ENCODE data around the gene SHC4. TPM values are rescaled to one million over a fixed set of nuclear protein-coding genes. Genes with fewer than 3 reads are reported as not detected.

SHC4 gene
- total RNA-seq, 1 donor from 2014 or later, result 35.6 TPM

GRCh38 chr15:48984811-48985352, 21.2 kb upstream of the SHC4 start:
- no peaks in the 10 kb centered on the region for H3K9me3 Mint-ChIP-seq (ENCODE audit: low read depth)
- no peaks in the 10 kb centered on the region for H3K27me3 Mint-ChIP-seq (ENCODE audit: low read depth)
- no peak for DNase-seq (ENCODE audit: low spot score)
- peaks cover 6% of the 10 kb centered on the region for H3K36me3 Mint-ChIP-seq (ENCODE audit: low read depth)
- peak overlapping the region; percentile 83 for H3K27ac Mint-ChIP-seq (ENCODE audit: unreplicated experiment)
- peak overlapping the region; percentile 17 for H3K4me3 Mint-ChIP-seq (ENCODE audit: unreplicated experiment)
- TF ChIP-seq CTCF (IDR thresholded peaks at IDR 0.05), result no peak
- H3K4me1 Mint-ChIP-seq (ENCODE audit: low read depth), result peaks cover 46% of the 10 kb centered on the region

- H3K4me1 Mint-ChIP-seq (ENCODE audit: low read depth), result peaks cover 39% of the 10 kb centered on the region
- no peak for TF ChIP-seq CTCF (IDR thresholded peaks at IDR 0.05)
- H3K27me3 Mint-ChIP-seq (ENCODE audit: low read depth), result no peaks in the 10 kb centered on the region
- H3K27ac Mint-ChIP-seq (ENCODE audit: unreplicated experiment), result peak overlapping the region; percentile 83
- no peak for DNase-seq (ENCODE audit: low spot score)
- H3K36me3 Mint-ChIP-seq (ENCODE audit: low read depth), result peaks cover 5% of the 10 kb centered on the region
- H3K9me3 Mint-ChIP-seq (ENCODE audit: low read depth), result no peaks in the 10 kb centered on the region
- H3K4me3 Mint-ChIP-seq (ENCODE audit: unreplicated experiment), result no peak overlapping the region
Measured at GRCh38 chr15:48984021-48984710, 20.4 kb upstream of the SHC4 start.

GRCh38 chr15:48983300-48983699, 19.6 kb upstream of the SHC4 start:
- no peaks in the 10 kb centered on the region for H3K9me3 Mint-ChIP-seq (ENCODE audit: low read depth)
- no peak overlapping the region for H3K4me3 Mint-ChIP-seq (ENCODE audit: unreplicated experiment)
- no peaks in the 10 kb centered on the region for H3K27me3 Mint-ChIP-seq (ENCODE audit: low read depth)
- no peak for TF ChIP-seq CTCF (IDR thresholded peaks at IDR 0.05)
- H3K27ac Mint-ChIP-seq (ENCODE audit: unreplicated experiment), result no peak overlapping the region
- no peak for DNase-seq (ENCODE audit: low spot score)
- H3K36me3 Mint-ChIP-seq (ENCODE audit: low read depth), result peaks cover 4% of the 10 kb centered on the region
- H3K4me1 Mint-ChIP-seq (ENCODE audit: low read depth), result peaks cover 39% of the 10 kb centered on the region

- no peak for TF ChIP-seq CTCF (IDR thresholded peaks at IDR 0.05)
- no peak for DNase-seq (ENCODE audit: low spot score)
- Mint-ChIP-seq H3K27me3 (ENCODE audit: low read depth) (no peaks in the 10 kb centered on the region), H3K4me3 (ENCODE audit: unreplicated experiment) (no peak overlapping the region), H3K9me3 (ENCODE audit: low read depth) (no peaks in the 10 kb centered on the region), H3K27ac (ENCODE audit: unreplicated experiment) (no peak overlapping the region), H3K4me1 (ENCODE audit: low read depth) (peaks cover 39% of the 10 kb centered on the region), H3K36me3 (ENCODE audit: low read depth) (peaks cover 2% of the 10 kb centered on the region)
Measured at GRCh38 chr15:48981941-48982340, 18.2 kb upstream of the SHC4 start.

GRCh38 chr15:48978638-48979037, 14.9 kb upstream of the SHC4 start:
- H3K36me3 Mint-ChIP-seq (ENCODE audit: low read depth), result no peaks in the 10 kb centered on the region
- H3K9me3 Mint-ChIP-seq (ENCODE audit: low read depth), result no peaks in the 10 kb centered on the region
- H3K27ac Mint-ChIP-seq (ENCODE audit: unreplicated experiment), result no peak overlapping the region
- no peak for TF ChIP-seq CTCF (IDR thresholded peaks at IDR 0.05)
- peaks cover 32% of the 10 kb centered on the region for H3K4me1 Mint-ChIP-seq (ENCODE audit: low read depth)
- H3K4me3 Mint-ChIP-seq (ENCODE audit: unreplicated experiment), result no peak overlapping the region
- no peaks in the 10 kb centered on the region for H3K27me3 Mint-ChIP-seq (ENCODE audit: low read depth)
- no peak for DNase-seq (ENCODE audit: low spot score)
